ENCODE data around the gene PMVK.
"Not testable (repeated sequence)": the region's sequence is repeated elsewhere in the genome, so short reads cannot be mapped to it uniquely, and the experiment has no call there.

PMVK gene

GRCh38 chr1:154936555-154937084 lies at the start of gene PMVK:
Gene PMVK (minus strand): TSS chr1:154936719. CDS start chr1:154936685, 34 bp downstream.
- peak; percentile 97 for DNase-seq

GRCh38 chr1:154983776-154984466 lies 47.4 kb upstream of the PMVK start:
- DNase-seq: no peak

- DNase-seq: peak; percentile 96
Measured at GRCh38 chr1:154982897-154983648, 46.6 kb upstream of the PMVK start, which contains the start of gene FLAD1. Gene FLAD1 (plus strand): TSS chr1:154983344. CDS start chr1:154983695, 351 bp downstream.

GRCh38 chr1:154982341-154982740 lies 45.8 kb upstream of the PMVK start:
- DNase-seq: no peak

- DNase-seq: no peak
Measured at GRCh38 chr1:154978360-154978759, 41.8 kb upstream of the PMVK start.

GRCh38 chr1:154977762-154978161 lies 41.2 kb upstream of the PMVK start:
- DNase-seq: not testable (repeated sequence)

- DNase-seq: peak; percentile 50
Measured at GRCh38 chr1:154975409-154976059, 39.0 kb upstream of the PMVK start.

GRCh38 chr1:154974808-154975408 lies 38.4 kb upstream of the PMVK start:
- peak; percentile 97 for DNase-seq

GRCh38 chr1:154974102-154974807 lies 37.7 kb upstream of the PMVK start, which contains the start of gene CKS1B:
Gene CKS1B (plus strand): TSS chr1:154974681. CDS start chr1:154974746, 65 bp downstream.
- peak; percentile 96 for DNase-seq

GRCh38 chr1:154973344-154974101 lies 37.0 kb upstream of the PMVK start:
- DNase-seq: peak; percentile 94

- no peak for DNase-seq
Measured at GRCh38 chr1:154972517-154973343, 36.2 kb upstream of the PMVK start.

- DNase-seq: no peak
Measured at GRCh38 chr1:154972213-154972516, 35.6 kb upstream of the PMVK start.

- no peak for DNase-seq
Measured at GRCh38 chr1:154971341-154971998, 35.0 kb upstream of the PMVK start.

GRCh38 chr1:154970631-154971340 lies 34.3 kb upstream of the PMVK start, which contains the start of gene SHC1:
Gene SHC1 (minus strand): TSS chr1:154970747. CDS start chr1:154970526, 221 bp downstream.
- DNase-seq: peak; percentile 56

GRCh38 chr1:154969860-154970452 lies 33.4 kb upstream of the PMVK start:
- no peak for DNase-seq

GRCh38 chr1:154969246-154969645 lies 32.7 kb upstream of the PMVK start:
- DNase-seq: no peak

GRCh38 chr1:154968731-154969130 lies 32.2 kb upstream of the PMVK start:
- DNase-seq: no peak

GRCh38 chr1:154967331-154967950 lies 30.9 kb upstream of the PMVK start:
- no peak for DNase-seq
